ENCODE results near the gene SKAP1.
"Not testable (repeated sequence)": the region's sequence is repeated elsewhere in the genome, so short reads cannot be mapped to it uniquely, and the experiment has no call there.

SKAP1 gene

DNA sequence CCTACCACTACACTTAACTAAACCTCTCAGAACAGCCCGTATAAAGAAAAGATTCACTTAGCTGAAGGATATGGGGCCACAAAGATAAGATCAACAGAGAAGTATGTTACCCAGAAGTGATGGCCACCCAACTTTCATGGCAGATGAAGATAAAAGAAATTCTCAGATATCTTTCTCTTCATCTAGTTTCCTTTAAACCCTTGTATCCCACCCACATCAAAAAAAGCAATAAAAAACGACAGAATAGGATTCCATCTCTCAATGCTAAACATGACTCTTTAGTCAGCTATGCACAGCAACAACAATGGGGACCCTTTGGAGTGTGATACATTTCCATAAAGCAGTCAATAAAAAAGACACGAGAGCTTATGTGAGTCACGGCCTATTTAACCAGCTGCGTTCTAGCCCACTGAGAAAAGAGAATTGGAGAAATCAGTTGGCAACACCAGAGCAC, 235.9 kb downstream of the SKAP1 start:
- no peak for DNase-seq

- DNase-seq: no peak
Observed at GRCh38 chr17:48192321-48192731, 237.7 kb downstream of the SKAP1 start.

DNA sequence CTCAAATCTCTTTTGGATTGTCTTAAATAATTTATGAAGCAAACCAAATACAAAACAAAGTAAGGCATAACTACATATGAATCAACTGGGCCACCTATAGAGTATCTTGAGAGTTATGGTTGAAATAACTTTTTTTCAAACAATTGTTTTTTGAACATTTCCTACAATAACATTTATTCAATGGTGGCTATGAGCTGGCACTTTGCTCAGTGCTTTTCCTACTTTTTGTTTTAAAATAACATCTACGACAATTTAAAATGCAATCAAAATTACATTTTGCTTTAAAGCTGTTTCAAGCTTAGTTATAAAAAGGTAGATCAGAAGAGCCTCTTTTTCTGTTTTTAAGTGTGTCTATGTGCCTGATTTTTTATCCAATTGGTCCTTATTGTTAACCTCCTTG, 238.7 kb downstream of the SKAP1 start:
- DNase-seq: no peak

DNA sequence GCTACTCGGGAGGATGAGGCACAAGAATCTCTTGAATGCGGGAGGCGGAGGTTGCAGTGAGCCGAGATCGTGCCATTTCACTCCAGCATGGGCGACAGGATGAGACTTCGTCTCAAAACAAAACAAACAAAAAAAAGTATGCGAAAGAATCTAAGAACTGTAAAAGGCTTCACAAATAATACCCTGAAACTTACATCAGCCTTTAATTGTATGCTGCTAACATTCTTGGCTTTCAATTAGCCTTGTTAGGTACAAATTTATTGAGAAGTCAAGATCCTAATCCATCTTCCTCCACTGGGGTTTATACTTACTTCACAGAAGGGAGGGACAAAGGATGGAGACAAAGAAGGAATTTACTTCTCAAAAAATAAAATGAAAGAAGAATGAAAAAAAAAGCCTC, 239.1 kb downstream of the SKAP1 start:
- no peak for DNase-seq

DNA sequence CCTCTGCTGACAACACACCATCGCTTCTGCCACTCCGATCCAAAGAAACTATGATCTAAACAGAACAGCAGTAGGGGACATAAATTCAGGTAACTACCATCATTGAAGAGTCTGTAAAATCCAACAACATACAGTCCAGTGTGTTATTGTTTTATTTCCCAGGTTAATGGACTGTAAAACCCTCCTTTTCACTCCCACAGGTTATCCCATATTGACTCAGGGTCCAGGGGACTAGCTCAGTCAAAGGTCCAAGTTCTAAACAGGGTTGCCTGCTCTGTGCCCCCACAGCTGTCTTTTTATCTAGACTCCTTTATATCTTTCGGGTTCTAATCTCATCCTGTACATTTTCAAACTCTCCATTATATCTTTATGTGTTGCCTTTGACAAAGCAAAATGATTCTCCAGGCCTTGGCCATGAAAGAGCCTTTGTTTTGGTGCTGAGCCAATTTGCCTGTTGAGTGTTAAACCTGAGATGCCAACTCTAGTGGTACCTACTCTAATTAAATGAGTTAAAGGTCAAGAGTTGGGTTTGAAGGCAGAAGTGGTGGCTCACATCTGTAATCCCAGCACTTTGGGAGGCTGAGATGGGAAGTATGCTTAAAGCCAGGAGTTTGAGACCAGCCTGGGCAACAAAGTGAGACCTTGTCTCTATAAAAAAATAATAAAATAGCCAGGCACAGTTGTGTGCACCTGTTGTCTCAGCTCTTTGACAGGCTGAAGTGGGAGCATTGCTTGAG, 242.0 kb downstream of the SKAP1 start:
- no peak for DNase-seq

GRCh38 chr17:48186317-48186716, 243.7 kb downstream of the SKAP1 start:
- not testable (repeated sequence) for DNase-seq

- no peak for DNase-seq
Observed at GRCh38 chr17:48184721-48185120, 245.3 kb downstream of the SKAP1 start.

DNA sequence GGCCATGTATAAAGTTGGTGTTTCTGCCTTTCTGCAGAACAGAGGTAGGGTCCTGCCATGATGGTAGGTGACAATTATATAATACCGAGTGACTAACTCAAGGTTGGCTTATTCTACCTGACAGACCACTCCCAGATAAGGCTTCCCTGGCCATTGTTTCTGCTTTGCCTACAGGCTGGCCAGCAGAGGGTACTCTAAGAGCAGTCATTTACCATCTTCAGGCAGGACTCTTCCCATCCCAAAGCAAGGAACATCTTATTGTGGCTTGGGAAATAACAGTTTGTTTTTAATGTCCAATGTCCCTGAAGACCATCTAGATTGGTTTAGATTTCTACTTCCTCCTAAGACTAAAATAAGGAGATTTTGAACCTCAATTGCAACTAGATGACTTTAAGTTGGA, 248.4 kb downstream of the SKAP1 start:
- no peak for DNase-seq

DNA sequence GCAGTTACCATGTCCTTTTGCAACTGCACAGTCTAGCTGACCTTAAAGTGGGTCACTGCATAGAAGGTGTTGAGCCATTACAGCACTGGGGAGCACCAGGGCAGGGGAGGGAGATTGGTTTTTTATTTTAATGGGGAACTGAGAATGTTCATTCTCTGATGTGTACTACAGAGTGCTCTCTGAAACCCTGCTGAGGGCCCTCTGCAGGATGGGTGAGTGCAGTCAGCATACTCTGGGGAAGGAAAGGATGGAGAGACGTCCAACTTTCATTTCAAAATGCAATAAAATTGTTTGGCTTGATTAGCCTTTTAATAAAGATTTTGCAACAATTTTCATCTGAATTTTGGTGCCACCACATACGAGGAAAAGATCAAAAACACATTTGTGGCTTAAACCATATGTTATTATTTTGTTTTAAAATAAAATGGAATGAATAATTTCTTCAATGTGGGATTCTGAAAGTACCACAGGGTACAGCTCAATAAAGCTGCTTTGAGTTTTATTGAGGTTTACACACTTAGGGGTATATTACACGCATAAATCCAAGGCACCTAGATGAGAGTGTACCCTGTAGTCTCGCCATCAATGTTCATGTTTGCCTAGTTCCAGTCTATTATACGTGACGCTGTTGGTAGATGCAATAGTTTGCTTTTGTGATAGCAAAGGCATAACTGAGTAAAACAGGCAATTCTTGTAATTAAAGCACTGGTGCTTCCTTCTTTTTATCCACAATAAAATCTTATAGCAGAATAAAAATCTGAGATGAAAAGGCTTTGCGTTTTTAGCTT, 249.0 kb downstream of the SKAP1 start:
- DNase-seq: no peak

GRCh38 chr17:48179071-48179945, 250.7 kb downstream of the SKAP1 start:
- DNase-seq: no peak

DNA sequence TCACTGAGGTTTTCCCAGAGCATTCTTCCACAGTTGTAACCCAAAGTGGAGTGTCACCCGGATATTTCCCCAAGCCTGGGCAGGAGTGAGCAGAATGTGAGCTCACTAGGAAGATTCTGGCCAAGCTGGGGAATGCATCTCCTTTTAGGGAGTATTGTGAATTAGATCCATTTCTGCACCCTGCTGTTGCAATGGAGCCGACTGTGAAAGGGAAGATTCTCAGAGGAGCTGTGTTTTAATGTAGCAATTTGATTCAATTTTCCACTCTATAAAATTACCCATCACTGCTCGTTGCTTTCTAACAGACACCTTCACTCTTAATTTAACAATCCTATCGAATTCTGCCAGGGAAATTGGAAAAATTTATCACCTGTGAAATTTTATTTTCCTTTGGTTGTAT, 251.7 kb downstream of the SKAP1 start:
- DNase-seq: no peak

DNA sequence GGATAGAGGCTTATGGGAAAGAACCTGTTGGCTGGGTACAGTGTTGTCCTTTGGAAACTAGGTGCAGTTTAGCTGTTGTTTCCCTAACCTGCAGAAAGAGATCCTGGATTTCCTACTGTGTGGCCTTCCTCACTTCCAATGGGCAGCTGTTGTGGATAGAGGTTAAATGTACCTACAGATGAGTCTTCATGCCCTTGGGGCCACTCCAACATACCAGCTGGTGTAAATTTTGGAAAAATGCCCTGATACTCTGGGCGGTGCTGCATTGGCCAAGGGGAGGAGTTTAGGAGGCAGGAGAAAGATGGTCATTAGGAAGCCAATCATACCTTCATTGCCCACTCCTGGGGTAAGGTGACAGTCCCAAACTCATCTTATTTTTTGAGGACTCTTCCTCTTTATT, 252.2 kb downstream of the SKAP1 start:
- no peak for DNase-seq

DNA sequence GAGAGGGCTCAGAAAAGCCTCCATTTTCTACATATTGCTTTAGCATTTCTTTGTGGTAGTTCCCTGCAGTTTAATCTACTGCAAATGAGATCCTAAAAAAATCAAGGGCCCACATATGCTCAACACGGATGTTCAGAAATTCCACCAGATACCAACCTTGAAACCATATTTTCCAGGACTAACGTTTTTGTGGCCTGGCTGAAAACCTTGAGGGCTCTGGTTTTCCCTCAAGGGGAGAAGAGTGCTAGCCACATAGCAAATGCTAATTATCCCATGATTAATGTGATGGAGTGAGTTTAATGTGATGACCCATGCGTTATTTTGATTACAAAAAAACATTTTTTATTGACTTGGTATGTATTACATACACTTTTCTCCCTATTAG, 253.6 kb downstream of the SKAP1 start:
- no peak for DNase-seq

DNA sequence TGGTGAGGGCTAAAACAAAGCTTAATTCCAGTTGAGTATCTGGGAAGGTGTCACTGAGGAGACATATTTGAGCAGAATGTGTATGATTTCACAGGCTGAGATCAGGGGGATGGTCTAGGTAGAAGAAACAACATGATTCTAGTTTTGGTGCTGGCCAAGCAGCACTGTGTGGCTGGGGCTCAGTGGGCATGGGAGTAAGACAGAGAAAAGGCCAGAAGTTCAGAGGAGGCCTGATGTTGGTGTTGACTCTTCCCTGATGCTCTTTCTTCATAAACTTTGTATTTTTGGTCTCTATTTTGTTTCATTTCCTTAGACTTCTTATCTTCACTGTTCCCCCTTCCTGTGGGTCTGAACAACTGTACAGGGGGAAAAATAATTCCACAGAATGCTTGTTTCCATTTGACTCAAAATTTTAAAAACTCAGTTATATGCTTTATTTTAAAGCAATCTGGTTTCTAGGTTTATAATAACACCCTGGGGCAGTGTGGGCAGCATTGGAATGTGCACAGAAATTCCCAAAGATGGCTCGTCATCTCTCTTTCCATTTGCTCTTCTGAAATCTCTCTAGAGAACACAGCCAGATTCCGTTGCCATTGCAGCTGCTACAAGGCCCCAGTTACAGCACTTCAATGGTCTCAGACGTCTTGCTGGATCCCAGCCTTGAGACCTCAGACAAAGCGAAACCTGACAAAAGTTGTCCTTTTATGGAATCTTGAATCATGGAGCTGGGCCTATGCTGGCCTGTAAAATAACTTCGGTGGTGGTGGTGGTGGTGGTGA, 254.1 kb downstream of the SKAP1 start:
- peak; percentile 38 for DNase-seq

DNA sequence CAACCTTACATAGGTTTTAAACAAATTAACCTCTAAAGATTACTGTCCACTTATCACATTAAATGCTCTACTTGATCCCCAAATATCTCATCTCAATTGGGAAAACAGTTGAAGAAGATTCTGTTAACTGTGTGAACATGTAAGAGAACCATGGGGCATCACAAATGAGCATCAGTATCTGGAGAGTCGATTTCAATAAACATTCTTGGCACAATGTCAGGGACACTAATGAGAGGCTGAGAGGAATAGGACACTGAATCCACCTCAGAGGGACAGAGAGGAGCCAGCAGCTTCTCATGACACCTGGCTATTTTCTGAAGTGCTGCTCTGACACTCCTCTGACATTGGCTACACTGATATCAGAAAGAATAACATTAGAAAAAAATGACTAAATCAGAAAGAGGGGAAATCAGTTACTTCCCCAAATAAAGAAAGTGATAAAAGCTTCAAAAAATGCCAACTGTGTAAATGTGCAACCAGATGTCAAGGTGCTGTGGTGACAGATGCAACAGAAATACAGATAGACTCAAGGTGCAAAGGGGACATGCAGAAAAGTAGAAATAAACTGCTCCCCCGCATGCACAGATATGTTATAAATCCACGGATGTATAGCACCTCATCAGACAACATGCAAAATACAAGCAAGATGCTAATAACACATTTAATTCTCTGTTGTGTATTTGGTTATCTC, 255.0 kb downstream of the SKAP1 start:
- DNase-seq: no peak

GRCh38 chr17:48173191-48173984, 256.6 kb downstream of the SKAP1 start:
- DNase-seq: no peak

DNA sequence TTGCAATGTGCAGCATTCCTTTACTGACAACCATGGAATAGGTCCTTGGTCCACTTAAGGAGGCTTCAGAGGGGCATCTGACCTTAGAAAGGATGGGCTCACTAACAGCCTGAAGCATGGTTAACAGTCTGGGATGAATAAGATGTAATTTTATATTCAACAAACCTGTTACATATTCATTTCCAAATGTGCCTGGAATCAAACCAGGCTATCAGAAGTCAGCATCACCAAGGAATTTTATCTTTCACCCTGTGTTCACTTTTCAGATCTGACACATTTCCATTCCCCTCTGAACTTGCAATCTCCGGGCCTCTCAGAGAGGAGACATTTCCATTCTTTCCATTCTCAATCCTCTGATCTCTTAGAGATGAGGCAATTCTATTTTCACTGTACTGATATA, 260.1 kb downstream of the SKAP1 start:
- DNase-seq: no peak

GRCh38 chr17:48163809-48164208, 266.2 kb downstream of the SKAP1 start:
- no peak for DNase-seq

GRCh38 chr17:48162946-48163506, 267.0 kb downstream of the SKAP1 start:
- DNase-seq: peak; percentile 63

GRCh38 chr17:48162306-48162934, 267.6 kb downstream of the SKAP1 start:
- no peak for DNase-seq

All from eye (tissue), 1 donor.